Measurements from ENCODE around the gene KCNG1. TPM values are rescaled to one million over a fixed set of nuclear protein-coding genes. Genes with fewer than 3 reads are reported as not detected.

KCNG1 gene
- total RNA-seq, 1 donor from 2014 or later, result 7.4 TPM

GRCh38 chr20:51036226-51036625 lies 13.3 kb upstream of the KCNG1 start:
- ChIA-PET CTCF (no interaction called here), POLR2A (no interaction called here)
- H3K9me3 Mint-ChIP-seq, result no peaks in the 10 kb centered on the region
- ATAC-seq (ENCODE audit: low read depth), result no peak
- no peaks in the 10 kb centered on the region for H3K36me3 Mint-ChIP-seq (ENCODE audit: low read depth)
- H3K27ac Mint-ChIP-seq, result no peak overlapping the region
- H3K27me3 Mint-ChIP-seq, result peaks cover 16% of the 10 kb centered on the region
- intact Hi-C loops (cut with micrococcal nuclease), result no loop called here
- H3K4me1 Mint-ChIP-seq, result peaks cover 35% of the 10 kb centered on the region
- TF ChIP-seq CTCF (IDR thresholded peaks at IDR 0.05), result no peak
- H3K4me3 Mint-ChIP-seq, result no peak overlapping the region
- DNase-seq, result no peak

DNA sequence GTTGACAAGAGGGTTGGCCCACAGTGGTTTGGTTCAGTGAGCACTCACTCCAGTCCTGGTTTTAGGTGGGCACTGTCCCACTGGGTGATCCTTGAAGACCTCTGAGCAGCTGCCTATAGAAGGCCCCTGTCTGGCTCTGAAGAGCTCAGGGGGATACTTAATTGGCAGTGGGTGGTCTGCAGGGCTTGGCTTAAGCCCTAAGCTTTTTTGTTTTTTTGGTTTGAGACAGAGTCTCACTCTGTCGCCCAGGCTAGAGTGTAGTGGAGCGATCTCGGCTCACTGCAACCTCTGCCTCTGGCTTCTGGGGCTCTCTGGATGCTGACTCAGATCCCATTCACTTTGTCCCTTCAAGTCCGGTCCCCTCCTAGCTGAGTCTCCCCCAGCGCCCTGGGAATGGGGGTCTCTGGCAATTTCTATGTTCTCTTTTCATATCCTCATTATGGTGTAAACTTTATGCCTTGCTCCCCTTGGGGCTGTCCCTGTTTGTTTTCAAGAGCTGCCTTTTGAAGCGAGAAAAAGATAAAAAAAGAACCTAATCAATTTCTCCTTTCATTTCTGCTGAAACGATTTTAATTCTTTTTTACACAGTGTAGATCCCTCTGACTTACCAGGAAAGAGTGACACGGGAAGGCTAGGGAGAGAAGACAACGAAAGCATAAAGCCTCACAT lies 12.2 kb upstream of the KCNG1 start:
- intact Hi-C loops (cut with micrococcal nuclease), result loop anchor here (1.0 kb wide), 1 partner anchor 12 kb away; the partner anchor contains the start of gene KCNG1
- Mint-ChIP-seq H3K9me3 (no peaks in the 10 kb centered on the region), H3K27ac (peak overlapping the region; percentile 35), H3K4me3 (peak overlapping the region; percentile 41), H3K36me3 (ENCODE audit: low read depth) (no peaks in the 10 kb centered on the region), H3K27me3 (peaks cover 23% of the 10 kb centered on the region), H3K4me1 (peaks cover 35% of the 10 kb centered on the region)
- DNase-seq, result no peak
- ATAC-seq (ENCODE audit: low read depth), result peak; percentile 33
- ChIA-PET CTCF (interaction anchor here (0.9 to 1.3 kb wide), 2 partner anchors 16 to 47 kb away, joined by 3 read pairs; no protein-coding TSS in a partner anchor), POLR2A (interaction anchor here (1.1 kb wide), 1 partner anchor 12 kb away, joined by 3 read pairs; the partner anchor contains the start of gene KCNG1)
- no peak for TF ChIP-seq CTCF (IDR thresholded peaks at IDR 0.05)

DNA sequence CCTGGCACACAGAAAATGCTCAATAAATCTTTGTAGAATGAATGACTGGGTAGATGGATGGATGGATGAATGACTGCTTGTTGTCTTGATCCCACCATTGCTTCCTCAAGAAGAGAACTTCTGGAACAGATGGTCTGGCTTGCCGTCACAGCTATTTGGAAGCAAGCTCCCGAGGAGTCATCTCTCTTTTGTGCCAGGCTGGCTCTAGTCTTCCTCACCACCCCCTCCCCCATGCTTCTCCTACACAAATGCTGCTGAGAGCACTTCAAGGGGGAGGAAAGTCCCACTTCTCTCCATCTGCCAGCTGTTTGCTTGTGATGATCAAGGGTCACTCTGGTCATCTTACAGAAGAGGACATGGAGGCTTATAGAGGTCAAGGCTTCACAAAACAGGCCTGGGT lies 11.6 kb upstream of the KCNG1 start:
- H3K36me3 Mint-ChIP-seq (ENCODE audit: low read depth), result no peaks in the 10 kb centered on the region
- intact Hi-C loops (cut with micrococcal nuclease), result no loop called here
- peaks cover 23% of the 10 kb centered on the region for H3K27me3 Mint-ChIP-seq
- H3K27ac Mint-ChIP-seq, result peak overlapping the region; percentile 35
- H3K9me3 Mint-ChIP-seq, result no peaks in the 10 kb centered on the region
- DNase-seq, result no peak
- ATAC-seq (ENCODE audit: low read depth), result no peak
- peaks cover 35% of the 10 kb centered on the region for H3K4me1 Mint-ChIP-seq
- ChIA-PET POLR2A (interaction anchor here (0.6 to 1.5 kb wide), 4 partner anchors 11 to 123 kb away, joined by 3 to 8 read pairs (median 4); partner anchors contain the start of gene KCNG1), CTCF (interaction anchor here (1.3 kb wide), 1 partner anchor 16 kb away, joined by 3 read pairs; no protein-coding TSS in a partner anchor)
- H3K4me3 Mint-ChIP-seq, result peak overlapping the region; percentile 16
- TF ChIP-seq CTCF (IDR thresholded peaks at IDR 0.05), result no peak

GRCh38 chr20:51029963-51030920 lies 7.3 kb upstream of the KCNG1 start:
- no peaks in the 10 kb centered on the region for H3K36me3 Mint-ChIP-seq (ENCODE audit: low read depth)
- no peak overlapping the region for H3K27ac Mint-ChIP-seq
- H3K4me3 Mint-ChIP-seq, result no peak overlapping the region
- CTCF ChIA-PET, result no interaction called here
- TF ChIP-seq CTCF (IDR thresholded peaks at IDR 0.05), result no peak
- intact Hi-C loops (cut with micrococcal nuclease), result no loop called here
- POLR2A ChIA-PET, result interaction anchor here (0.6 kb wide), 1 partner anchor 8 kb away, joined by 7 read pairs; no protein-coding TSS in a partner anchor
- H3K4me1 Mint-ChIP-seq, result peaks cover 22% of the 10 kb centered on the region
- no peaks in the 10 kb centered on the region for H3K9me3 Mint-ChIP-seq
- ATAC-seq (ENCODE audit: low read depth) (no peak), DNase-seq (no peak)
- peaks cover 37% of the 10 kb centered on the region for H3K27me3 Mint-ChIP-seq

Measured in activated B cell treated with CpG ODN at 0.5 μM for 24 hours (primary cell).